ENCODE measurements around the gene ABCG4. TPM values are rescaled to one million over a fixed set of nuclear protein-coding genes. Genes with fewer than 3 reads are reported as not detected.
"Not testable (repeated sequence)": the region's sequence is repeated elsewhere in the genome, so short reads cannot be mapped to it uniquely, and the experiment has no call there.

Gene ABCG4
- under 0.01 and 0.86 TPM in 2 replicates for total RNA-seq

- peak within 1 kb of the TSS; percentile 58 for H3K4me3 ChIP-seq (ENCODE audit: low read depth, low read length)
- TF ChIP-seq CTCF (IDR thresholded peaks at IDR 0.05; ENCODE audit: insufficient read depth, low read depth, low read length), result no peak
- DNase-seq (ENCODE audit: low read depth), result peak; percentile 16
Measured at GRCh38 chr11:119149018-119149785, at the start of gene ABCG4. TSS of gene ABCG4 (plus strand) at chr11:119149052. CDS start at chr11:119149966, 914 bp downstream.

- DNase-seq (ENCODE audit: low read depth), result no peak
- H3K4me3 ChIP-seq (ENCODE audit: low read depth, low read length), result no peak overlapping the region
- no peak for TF ChIP-seq CTCF (IDR thresholded peaks at IDR 0.05; ENCODE audit: insufficient read depth, low read depth, low read length)
Measured at GRCh38 chr11:119099711-119100110, 49.1 kb upstream of the ABCG4 start.

- TF ChIP-seq CTCF (IDR thresholded peaks at IDR 0.05; ENCODE audit: insufficient read depth, low read depth, low read length), result peak; percentile 61
- H3K4me3 ChIP-seq (ENCODE audit: low read depth, low read length), result peak overlapping the region; percentile 89
- DNase-seq (ENCODE audit: low read depth), result peak; percentile 55
Measured at GRCh38 chr11:119100246-119100970, 48.4 kb upstream of the ABCG4 start.

GRCh38 chr11:119100994-119101758 is 47.7 kb upstream of the ABCG4 start:
- peak overlapping the region; percentile 89 for H3K4me3 ChIP-seq (ENCODE audit: low read depth, low read length)
- DNase-seq (ENCODE audit: low read depth), result no peak
- peak; percentile 6 for TF ChIP-seq CTCF (IDR thresholded peaks at IDR 0.05; ENCODE audit: insufficient read depth, low read depth, low read length)

GRCh38 chr11:119101759-119102423 is 47.0 kb upstream of the ABCG4 start, which contains the start of gene DPAGT1:
TSS of gene DPAGT1 (minus strand) at chr11:119101853. CDS start at chr11:119101655, 198 bp downstream.
- no peak for TF ChIP-seq CTCF (IDR thresholded peaks at IDR 0.05; ENCODE audit: insufficient read depth, low read depth, low read length)
- peak within 1 kb of the TSS; percentile 89 for H3K4me3 ChIP-seq (ENCODE audit: low read depth, low read length)
- peak; percentile 97 for DNase-seq (ENCODE audit: low read depth)

- DNase-seq (ENCODE audit: low read depth), result not testable (repeated sequence)
- H3K4me3 ChIP-seq (ENCODE audit: low read depth, low read length), result peak overlapping the region; percentile 89
Measured at GRCh38 chr11:119103161-119103664, 45.6 kb upstream of the ABCG4 start.

All from fibroblast of villous mesenchyme (primary cell).